Gastrocnemius medialis (tissue), 4 donors: ENCODE data around the gene FNDC10. TPM values are rescaled to one million over a fixed set of nuclear protein-coding genes. Genes with fewer than 3 reads are reported as not detected.
A peak's percentile ranks its signal among the peaks of the same experiment; 100 is the strongest.

Experiments
- ATAC-seq, 2 donors: fragments of 150-250 bp; one replicate each; pipeline ENCODE4 v1.9.1; 2016
- DNase-seq, 2 donors: peaks; one replicate each; pipeline ENCODE4 v3.0.0-alpha.2; 2019
- H3K27ac ChIP-seq, 4 donors: fragments of 200-600 bp; sonication (generic); 1 replicate in 1 of 4; 2 replicates in 3 of 4; pipeline ENCODE4 v1.5.1; 2016 to 2018; ENCODE audit warnings: mild to moderate bottlenecking in 2 of 4, moderate library complexity in 1 of 4
- H3K27me3 ChIP-seq, 3 donors: fragments of 200-600 bp; sonication (generic) in 2 of 3; 1 replicate in 1 of 3; 2 replicates in 2 of 3; pipeline versions ENCODE4 v1.5.1 to v1.6.0; 2016 to 2019; ENCODE audit warnings: mild to moderate bottlenecking in 1 of 3, moderate library complexity in 1 of 3
- H3K36me3 ChIP-seq, 2 donors: fragments of 200-600 bp; sonication (generic) in 1 of 2; one replicate each; pipeline ENCODE4 v1.5.1; 2017 to 2018
- H3K4me1 ChIP-seq, 2 donors: fragments of 200-600 bp; sonication (generic) in 1 of 2; one replicate each; pipeline ENCODE4 v1.5.1; 2016 to 2017; ENCODE audit warnings: mild to moderate bottlenecking in 2 of 2
- H3K4me3 ChIP-seq, 4 donors: fragments of 200-600 bp; sonication (generic) in 3 of 4; 1 replicate in 1 of 4; 2 replicates in 3 of 4; pipeline ENCODE4 v1.5.1; 2016 to 2019; ENCODE audit warnings: mild to moderate bottlenecking in 2 of 4
- H3K9me3 ChIP-seq, 3 donors: fragments of 200-600 bp; sonication (generic) in 2 of 3; 1 replicate in 1 of 3; 2 replicates in 2 of 3; pipeline ENCODE4 v1.5.1; 2016 to 2019
- POLR2A ChIP-seq, 2 donors: fragments of 450-650 bp; IDR thresholded peaks; one replicate each; pipeline ENCODE4 v1.6.1; 2017; ENCODE audit warnings: antibody characterized with exemption in 2 of 2, mild to moderate bottlenecking in 2 of 2, moderate library complexity in 2 of 2
- in situ Hi-C, 4 donors: fragments of 200-750 bp; cut with MboI; loops; one replicate each; pipeline versions ENCODE4 v1.15.0 to v1.8.0; 2017; ENCODE audit warnings: low sequenced_read_pairs in 4 of 4
- intact Hi-C: fragments of 100-400 bp; cut with DNase I; formaldehyde crosslinking; loops from one replicate; pipeline ENCODE4 v1.15.1; 2023; ENCODE audit warnings: low total_unique reads
- total RNA-seq, 4 donors: library from RNA; depleted of rRNA; stranded (reverse); fragments of >200 nt; gene quantifications; one replicate each; pipeline versions ENCODE4 v1.1.0 to v1.2.3, GENCODE V29; 2016
- TF ChIP-seq, protein P1 (sequence below), 5 experiments: fragments of 450-650 bp in 3 of 5; fragments of 200-600 bp in 2 of 5; sonication (generic) in 2 of 5; IDR thresholded peaks in 4 of 5; conservative IDR thresholded peaks in 1 of 5; 1 replicate in 4 of 5; 2 replicates in 1 of 5; pipeline ENCODE4 v1.5.1; 2016 to 2019; ENCODE audit warnings: antibody characterized with exemption in 5 of 5, mild to moderate bottlenecking in 3 of 5, moderate library complexity in 3 of 5

The FNDC10 gene
- total RNA-seq, 4 donors from 2014 or later, result 0.20 to 1.3 (median 0.94) TPM; not detected in 1

DNA sequence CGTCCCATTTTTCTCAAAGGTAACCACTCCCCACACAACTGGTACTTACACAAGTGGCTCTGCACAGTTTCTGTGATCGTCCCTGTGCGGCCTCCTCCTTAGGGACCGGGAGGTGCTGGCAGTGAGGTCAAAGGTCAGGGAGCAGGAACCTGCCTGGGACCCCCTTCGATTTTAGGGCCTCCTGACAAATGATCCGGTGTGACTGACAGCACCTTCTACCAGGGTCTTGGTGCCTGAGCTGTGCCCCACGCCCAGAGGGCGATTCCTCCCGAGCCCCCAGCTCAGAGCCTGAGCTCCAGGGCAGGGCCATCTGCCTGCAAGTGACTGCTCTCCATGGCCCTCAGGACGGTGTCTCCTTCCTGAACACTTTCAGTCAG, 47.7 kb downstream of the FNDC10 start:
- DNase-seq, result no peak
- intact Hi-C loops, result no loop called here
- Histone ChIP-seq H3K27me3 (no peaks in the 10 kb centered on the region), H3K4me3 (no peak overlapping the region), H3K36me3 (no peaks in the 10 kb centered on the region), H3K27ac (peak overlapping the region in 1 of 4 donors; percentile 90), H3K9me3 (no peaks in the 10 kb centered on the region), H3K4me1 (peaks cover 41 to 53% of the 10 kb centered on the region in 2 donors)
- in situ Hi-C loops, result no loop called here
- no peak for ATAC-seq
- TF ChIP-seq POLR2A (IDR thresholded peaks at IDR 0.05), result no peak
- TF ChIP-seq, protein P1, sequence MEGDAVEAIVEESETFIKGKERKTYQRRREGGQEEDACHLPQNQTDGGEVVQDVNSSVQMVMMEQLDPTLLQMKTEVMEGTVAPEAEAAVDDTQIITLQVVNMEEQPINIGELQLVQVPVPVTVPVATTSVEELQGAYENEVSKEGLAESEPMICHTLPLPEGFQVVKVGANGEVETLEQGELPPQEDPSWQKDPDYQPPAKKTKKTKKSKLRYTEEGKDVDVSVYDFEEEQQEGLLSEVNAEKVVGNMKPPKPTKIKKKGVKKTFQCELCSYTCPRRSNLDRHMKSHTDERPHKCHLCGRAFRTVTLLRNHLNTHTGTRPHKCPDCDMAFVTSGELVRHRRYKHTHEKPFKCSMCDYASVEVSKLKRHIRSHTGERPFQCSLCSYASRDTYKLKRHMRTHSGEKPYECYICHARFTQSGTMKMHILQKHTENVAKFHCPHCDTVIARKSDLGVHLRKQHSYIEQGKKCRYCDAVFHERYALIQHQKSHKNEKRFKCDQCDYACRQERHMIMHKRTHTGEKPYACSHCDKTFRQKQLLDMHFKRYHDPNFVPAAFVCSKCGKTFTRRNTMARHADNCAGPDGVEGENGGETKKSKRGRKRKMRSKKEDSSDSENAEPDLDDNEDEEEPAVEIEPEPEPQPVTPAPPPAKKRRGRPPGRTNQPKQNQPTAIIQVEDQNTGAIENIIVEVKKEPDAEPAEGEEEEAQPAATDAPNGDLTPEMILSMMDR (IDR thresholded peaks at IDR 0.05 in 4 of 5, conservative IDR thresholded peaks at IDR 0.05 in 1 of 5), result no peak

DNA sequence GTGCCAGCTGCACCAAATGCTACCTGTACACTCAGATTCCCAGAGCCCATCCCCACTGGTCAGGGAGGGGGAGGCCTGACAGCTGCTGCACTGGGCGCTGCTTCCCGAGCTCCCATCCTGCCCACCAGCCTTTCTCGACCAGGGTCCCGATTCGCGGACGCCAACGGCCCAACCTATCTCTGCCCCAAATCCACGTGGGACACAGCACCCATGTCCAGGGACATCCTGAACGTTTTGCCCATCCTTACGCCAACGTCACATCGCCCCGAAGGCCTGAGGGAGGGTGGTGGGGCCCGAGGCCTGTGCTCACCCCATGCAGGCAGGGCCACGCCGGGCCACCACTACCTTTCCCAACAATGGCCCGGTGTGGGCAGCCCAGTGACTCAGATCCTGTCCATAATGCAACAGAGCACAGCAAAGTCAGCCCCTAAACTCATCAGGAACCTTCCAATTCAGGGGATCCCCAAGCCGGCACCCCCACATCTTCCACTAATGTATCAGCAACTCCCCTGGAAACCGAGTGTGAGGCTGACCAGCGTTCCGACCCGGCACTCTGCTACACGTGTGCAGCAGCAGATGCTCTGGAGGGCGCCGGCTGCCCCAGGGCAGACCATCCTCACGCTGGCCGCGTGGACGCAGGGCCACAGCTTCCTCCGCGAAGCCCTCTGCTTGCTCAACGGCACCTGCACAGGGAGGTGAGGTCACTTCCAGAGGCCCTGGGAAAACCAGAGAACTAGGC, 48.2 kb downstream of the FNDC10 start:
- Histone ChIP-seq H3K36me3 (no peaks in the 10 kb centered on the region), H3K4me1 (peaks cover 41 to 53% of the 10 kb centered on the region in 2 donors), H3K9me3 (no peaks in the 10 kb centered on the region), H3K27me3 (no peaks in the 10 kb centered on the region), H3K27ac (peak overlapping the region in 2 of 4 donors; percentile 75 to 90), H3K4me3 (no peak overlapping the region)
- TF ChIP-seq, protein P1 (IDR thresholded peaks at IDR 0.05 in 4 of 5, conservative IDR thresholded peaks at IDR 0.05 in 1 of 5), result no peak
- no peak for TF ChIP-seq POLR2A (IDR thresholded peaks at IDR 0.05)
- no peak for ATAC-seq
- in situ Hi-C loops (no loop called here), intact Hi-C loops (no loop called here)
- DNase-seq, result no peak

DNA sequence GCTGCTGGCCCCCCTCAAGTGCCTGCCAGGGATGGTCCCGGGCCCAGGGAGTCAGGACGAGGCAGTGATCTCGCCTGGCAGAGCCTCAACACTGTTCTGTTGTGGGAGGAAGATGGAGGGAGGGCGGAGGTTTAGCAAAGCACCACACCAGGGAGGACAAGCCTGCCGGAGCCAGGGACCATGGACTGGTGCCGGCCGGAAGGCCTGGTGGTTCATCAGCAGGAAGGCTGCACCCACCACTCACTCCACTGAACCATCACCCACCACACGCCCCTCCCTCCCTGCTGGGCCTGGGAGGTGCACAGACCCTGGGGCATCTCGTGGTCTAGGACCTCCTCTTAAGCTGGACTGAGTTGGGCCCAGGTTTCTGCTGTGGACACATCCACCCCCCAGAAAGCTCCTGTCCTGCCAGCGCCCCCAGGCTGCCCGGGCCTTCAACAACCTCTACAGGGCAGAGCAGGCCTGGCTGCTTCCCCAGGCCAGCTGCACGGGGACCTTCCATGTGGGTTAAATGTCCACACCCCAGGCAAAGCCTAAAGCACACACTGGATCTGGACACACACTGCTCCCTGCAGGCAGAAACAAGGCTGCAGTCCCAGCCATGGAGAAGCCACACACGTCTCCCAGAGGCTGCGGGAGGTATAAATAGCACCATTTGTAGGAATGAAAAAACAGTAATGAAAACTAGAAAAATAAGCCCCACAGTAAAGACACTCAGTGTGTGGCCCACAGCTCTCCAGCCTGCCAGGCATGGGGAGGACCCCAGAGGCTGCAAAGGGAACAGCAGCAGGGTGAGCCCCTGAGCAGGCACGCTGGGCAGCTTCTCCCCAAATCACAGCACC, 49.1 kb downstream of the FNDC10 start:
- TF ChIP-seq POLR2A (IDR thresholded peaks at IDR 0.05), result no peak
- TF ChIP-seq, protein P1 (IDR thresholded peaks at IDR 0.05 in 4 of 5, conservative IDR thresholded peaks at IDR 0.05 in 1 of 5), result peak in 4 of 5 experiments; percentile 23 to 49 (median 40)
- intact Hi-C loops, result no loop called here

DNA sequence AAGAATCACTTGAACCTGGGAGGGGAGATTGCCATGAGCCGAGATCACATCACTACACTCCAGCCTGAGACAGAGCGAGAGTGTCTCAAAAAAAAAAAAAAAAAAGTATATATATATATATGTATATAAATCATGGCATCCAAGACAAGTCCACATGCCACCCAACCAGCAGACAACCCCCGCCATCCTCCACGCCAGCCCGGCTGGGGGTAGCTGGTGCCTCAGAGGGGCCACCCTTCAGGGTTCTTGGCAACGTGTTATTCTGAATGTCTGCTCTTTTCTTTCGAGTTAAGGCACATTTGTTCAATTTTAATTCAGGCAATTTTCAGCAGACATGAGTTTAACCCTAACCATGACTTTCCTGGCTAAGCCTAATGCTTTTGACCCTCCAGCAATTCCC, 49.8 kb downstream of the FNDC10 start:
- Histone ChIP-seq H3K4me3 (no peak overlapping the region), H3K4me1 (peaks cover 33 to 43% of the 10 kb centered on the region in 2 donors), H3K27ac (peak overlapping the region; percentile 45 to 90 (median 68)), H3K9me3 (no peaks in the 10 kb centered on the region), H3K36me3 (no peaks in the 10 kb centered on the region), H3K27me3 (no peaks in the 10 kb centered on the region)
- TF ChIP-seq, protein P1 (IDR thresholded peaks at IDR 0.05 in 4 of 5, conservative IDR thresholded peaks at IDR 0.05 in 1 of 5), result no peak
- TF ChIP-seq POLR2A (IDR thresholded peaks at IDR 0.05), result no peak
- DNase-seq (no peak), ATAC-seq (no peak)
- intact Hi-C loops (no loop called here), in situ Hi-C loops (no loop called here)

More for the DNA sequence above, 49.1 kb downstream of the FNDC10 start:
- no peaks in the 10 kb centered on the region for H3K9me3 ChIP-seq
- H3K36me3 ChIP-seq, result no peaks in the 10 kb centered on the region
- H3K4me3 ChIP-seq, result no peak overlapping the region
- H3K4me1 ChIP-seq, result peaks cover 39 to 50% of the 10 kb centered on the region in 2 donors
- in situ Hi-C loops, result no loop called here
- peak in 1 of 2 donors; percentile 71 for DNase-seq
- ATAC-seq, result peak in 1 of 2 donors; percentile 51
- no peaks in the 10 kb centered on the region for H3K27me3 ChIP-seq
- H3K27ac ChIP-seq, result peak overlapping the region; percentile 45 to 90 (median 68)
